Measurements from ENCODE around the gene NDUFA3.

GRCh38 chr19:54104998-54105715 lies 2.5 kb downstream of the NDUFA3 start:
- no peak for TF ChIP-seq EZH2 (IDR thresholded peaks at IDR 0.05; ENCODE audit: borderline replicate concordance, low read depth, low read length, poor library complexity, severe bottlenecking)
- TF ChIP-seq, protein P1, sequence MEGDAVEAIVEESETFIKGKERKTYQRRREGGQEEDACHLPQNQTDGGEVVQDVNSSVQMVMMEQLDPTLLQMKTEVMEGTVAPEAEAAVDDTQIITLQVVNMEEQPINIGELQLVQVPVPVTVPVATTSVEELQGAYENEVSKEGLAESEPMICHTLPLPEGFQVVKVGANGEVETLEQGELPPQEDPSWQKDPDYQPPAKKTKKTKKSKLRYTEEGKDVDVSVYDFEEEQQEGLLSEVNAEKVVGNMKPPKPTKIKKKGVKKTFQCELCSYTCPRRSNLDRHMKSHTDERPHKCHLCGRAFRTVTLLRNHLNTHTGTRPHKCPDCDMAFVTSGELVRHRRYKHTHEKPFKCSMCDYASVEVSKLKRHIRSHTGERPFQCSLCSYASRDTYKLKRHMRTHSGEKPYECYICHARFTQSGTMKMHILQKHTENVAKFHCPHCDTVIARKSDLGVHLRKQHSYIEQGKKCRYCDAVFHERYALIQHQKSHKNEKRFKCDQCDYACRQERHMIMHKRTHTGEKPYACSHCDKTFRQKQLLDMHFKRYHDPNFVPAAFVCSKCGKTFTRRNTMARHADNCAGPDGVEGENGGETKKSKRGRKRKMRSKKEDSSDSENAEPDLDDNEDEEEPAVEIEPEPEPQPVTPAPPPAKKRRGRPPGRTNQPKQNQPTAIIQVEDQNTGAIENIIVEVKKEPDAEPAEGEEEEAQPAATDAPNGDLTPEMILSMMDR (conservative IDR thresholded peaks at IDR 0.05; ENCODE audit: low read depth, low read length), result no peak
